ENCODE results near the gene MSANTD7. TPM values are rescaled to one million over a fixed set of nuclear protein-coding genes. Genes with fewer than 3 reads are reported as not detected.

MSANTD7 gene
- total RNA-seq, 1 donor from 2014 or later, result 18.8 TPM

DNA sequence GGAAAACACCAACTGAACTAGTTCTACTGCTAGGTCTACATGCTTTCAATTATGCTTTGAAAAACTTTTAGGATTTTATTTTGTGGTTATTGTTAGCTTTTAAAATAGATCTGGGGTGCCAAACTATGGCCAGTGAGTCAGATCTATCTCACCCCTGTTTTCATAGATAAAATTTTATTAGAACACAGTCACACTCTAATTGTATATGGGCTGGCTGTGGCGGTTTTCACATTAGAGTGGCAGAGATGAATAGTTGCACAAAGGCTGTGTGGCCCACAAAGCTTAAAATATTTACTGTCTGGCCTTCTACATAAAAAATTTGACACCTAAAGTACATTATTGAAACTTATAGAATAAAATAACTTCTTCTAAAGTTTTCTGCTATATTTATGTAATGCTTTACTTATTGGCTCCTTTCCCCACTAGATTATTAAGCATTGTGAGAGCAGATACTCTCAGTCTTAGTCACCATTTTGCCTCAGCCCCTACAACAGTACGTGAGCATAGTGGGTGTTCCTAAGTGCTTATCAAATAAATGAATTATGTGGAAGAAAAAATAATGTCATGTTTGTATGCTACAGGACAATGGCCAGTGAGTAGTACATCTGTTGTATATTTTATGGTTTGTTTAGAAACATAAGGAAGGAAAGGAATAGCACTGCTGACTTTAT lies 35.1 kb downstream of the MSANTD7 start:
- Mint-ChIP-seq H3K4me1 (peaks cover 18% of the 10 kb centered on the region), H3K9me3 (no peaks in the 10 kb centered on the region), H3K4me3 (no peak overlapping the region), H3K27me3 (ENCODE audit: insufficient read depth, low read depth) (peaks cover 3% of the 10 kb centered on the region), H3K36me3 (peaks cover 6% of the 10 kb centered on the region), H3K27ac (no peak overlapping the region)
- Histone ChIP-seq H3K4me3 (no peak overlapping the region), H3K9ac (no peak overlapping the region), H3K4me1 (peaks cover 10% of the 10 kb centered on the region), H3K27ac (no peak overlapping the region), H3K4me2 (no peak overlapping the region), H2AFZ (replicated peaks) (no peak overlapping the region), H3K9me3 (ENCODE audit: low read depth) (no peaks in the 10 kb centered on the region), H3K79me2 (ENCODE audit: low read depth) (peaks cover 16% of the 10 kb centered on the region), H3K27me3 (no peaks in the 10 kb centered on the region), H3K36me3 (peaks cover 13% of the 10 kb centered on the region), H4K20me1 (ENCODE audit: low read depth) (no peaks in the 10 kb centered on the region), H3F3A (ENCODE audit: low read depth) (peaks cover 20% of the 10 kb centered on the region)
- no peak for TF ChIP-seq EZH2phosphoT487 (IDR thresholded peaks at IDR 0.05)
- TF ChIP-seq, protein P1, sequence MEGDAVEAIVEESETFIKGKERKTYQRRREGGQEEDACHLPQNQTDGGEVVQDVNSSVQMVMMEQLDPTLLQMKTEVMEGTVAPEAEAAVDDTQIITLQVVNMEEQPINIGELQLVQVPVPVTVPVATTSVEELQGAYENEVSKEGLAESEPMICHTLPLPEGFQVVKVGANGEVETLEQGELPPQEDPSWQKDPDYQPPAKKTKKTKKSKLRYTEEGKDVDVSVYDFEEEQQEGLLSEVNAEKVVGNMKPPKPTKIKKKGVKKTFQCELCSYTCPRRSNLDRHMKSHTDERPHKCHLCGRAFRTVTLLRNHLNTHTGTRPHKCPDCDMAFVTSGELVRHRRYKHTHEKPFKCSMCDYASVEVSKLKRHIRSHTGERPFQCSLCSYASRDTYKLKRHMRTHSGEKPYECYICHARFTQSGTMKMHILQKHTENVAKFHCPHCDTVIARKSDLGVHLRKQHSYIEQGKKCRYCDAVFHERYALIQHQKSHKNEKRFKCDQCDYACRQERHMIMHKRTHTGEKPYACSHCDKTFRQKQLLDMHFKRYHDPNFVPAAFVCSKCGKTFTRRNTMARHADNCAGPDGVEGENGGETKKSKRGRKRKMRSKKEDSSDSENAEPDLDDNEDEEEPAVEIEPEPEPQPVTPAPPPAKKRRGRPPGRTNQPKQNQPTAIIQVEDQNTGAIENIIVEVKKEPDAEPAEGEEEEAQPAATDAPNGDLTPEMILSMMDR (IDR thresholded peaks at IDR 0.05), result no peak
- TF ChIP-seq EZH2 (IDR thresholded peaks at IDR 0.05), result no peak
- DNase-seq (ENCODE audit: low spot score), result no peak

DNA sequence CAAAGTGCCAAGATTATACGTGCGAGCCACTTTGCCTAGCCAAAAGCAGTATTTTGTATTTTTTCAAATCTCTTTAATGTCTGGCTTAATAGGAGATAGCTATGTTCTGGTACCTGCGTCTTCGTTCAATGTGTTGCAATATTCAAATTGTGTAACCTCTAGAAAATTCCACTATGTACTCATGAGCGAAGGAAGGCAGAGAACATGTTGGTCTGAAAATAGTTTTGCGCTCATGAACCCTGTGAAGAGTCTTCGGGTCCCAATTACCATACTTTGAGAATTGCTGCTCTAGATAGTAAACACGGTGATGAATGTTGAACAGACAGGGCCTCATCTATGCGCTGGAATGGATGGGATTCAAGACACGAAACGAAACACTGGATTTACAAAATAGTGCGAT lies 37.8 kb downstream of the MSANTD7 start:
- Mint-ChIP-seq H3K36me3 (no peaks in the 10 kb centered on the region), H3K4me3 (peak overlapping the region; percentile 27), H3K4me1 (peaks cover 28% of the 10 kb centered on the region), H3K9me3 (no peaks in the 10 kb centered on the region), H3K27ac (no peak overlapping the region), H3K27me3 (ENCODE audit: insufficient read depth, low read depth) (peaks cover 3% of the 10 kb centered on the region)
- no peak overlapping the region for H2AFZ ChIP-seq (replicated peaks)
- no peak for DNase-seq (ENCODE audit: low spot score)
- H3K9ac ChIP-seq, result no peak overlapping the region
- no peak overlapping the region for H3K4me2 ChIP-seq
- H3K4me1 ChIP-seq, result peaks cover 19% of the 10 kb centered on the region
- peaks cover 38% of the 10 kb centered on the region for H3K79me2 ChIP-seq (ENCODE audit: low read depth)
- H3F3A ChIP-seq (ENCODE audit: low read depth), result peaks cover 23% of the 10 kb centered on the region
- peak overlapping the region; percentile 9 for H3K27ac ChIP-seq
- no peaks in the 10 kb centered on the region for H3K27me3 ChIP-seq
- no peaks in the 10 kb centered on the region for H3K9me3 ChIP-seq (ENCODE audit: low read depth)
- TF ChIP-seq EZH2 (IDR thresholded peaks at IDR 0.05), result no peak
- TF ChIP-seq EZH2phosphoT487 (IDR thresholded peaks at IDR 0.05), result no peak
- TF ChIP-seq, protein P1 (IDR thresholded peaks at IDR 0.05), result no peak
- H4K20me1 ChIP-seq (ENCODE audit: low read depth), result peaks cover 15% of the 10 kb centered on the region
- H3K36me3 ChIP-seq, result no peaks in the 10 kb centered on the region
- no peak overlapping the region for H3K4me3 ChIP-seq

GRCh38 chr10:14876764-14877163 lies 38.7 kb downstream of the MSANTD7 start:
- Histone ChIP-seq H3K9me3 (ENCODE audit: low read depth) (no peaks in the 10 kb centered on the region), H4K20me1 (ENCODE audit: low read depth) (peaks cover 24% of the 10 kb centered on the region), H3K36me3 (no peaks in the 10 kb centered on the region), H3K9ac (no peak overlapping the region), H3F3A (ENCODE audit: low read depth) (peaks cover 23% of the 10 kb centered on the region), H3K27me3 (no peaks in the 10 kb centered on the region), H3K79me2 (ENCODE audit: low read depth) (peaks cover 47% of the 10 kb centered on the region), H3K4me2 (peak overlapping the region; percentile 80), H3K4me3 (no peak overlapping the region), H2AFZ (replicated peaks) (no peak overlapping the region), H3K27ac (no peak overlapping the region), H3K4me1 (peaks cover 20% of the 10 kb centered on the region)
- TF ChIP-seq, protein P1 (IDR thresholded peaks at IDR 0.05), result no peak
- no peak for TF ChIP-seq EZH2 (IDR thresholded peaks at IDR 0.05)
- peaks cover 3% of the 10 kb centered on the region for H3K27me3 Mint-ChIP-seq (ENCODE audit: insufficient read depth, low read depth)
- peak overlapping the region; percentile 96 for H3K4me3 Mint-ChIP-seq
- H3K9me3 Mint-ChIP-seq, result no peaks in the 10 kb centered on the region
- no peak for DNase-seq (ENCODE audit: low spot score)
- peaks cover 30% of the 10 kb centered on the region for H3K4me1 Mint-ChIP-seq
- peaks cover 1% of the 10 kb centered on the region for H3K36me3 Mint-ChIP-seq
- no peak overlapping the region for H3K27ac Mint-ChIP-seq
